Suprapubic skin (tissue), 4 donors: Measurements from ENCODE around the gene CDKN2B-AS1. TPM values are rescaled to one million over a fixed set of nuclear protein-coding genes. Genes with fewer than 3 reads are reported as not detected.

Experiments used
- DNase-seq, 2 donors: peaks; one replicate each; pipeline ENCODE4 v3.0.0-alpha.2; 2019; ENCODE audit warnings: low spot score in 2 of 2
- H3K27ac ChIP-seq: fragments of 200-600 bp; sonication (generic); one replicate; pipeline ENCODE4 v1.5.1; 2019
- H3K27me3 ChIP-seq: fragments of 200-600 bp; sonication (generic); one replicate; pipeline ENCODE4 v1.5.1; 2019
- H3K36me3 ChIP-seq: fragments of 200-600 bp; sonication (generic); one replicate; pipeline ENCODE4 v1.5.1; 2019
- H3K4me1 ChIP-seq: fragments of 200-600 bp; sonication (generic); one replicate; pipeline ENCODE4 v1.5.1; 2019
- H3K4me3 ChIP-seq: fragments of 200-600 bp; sonication (generic); one replicate; pipeline ENCODE4 v1.5.1; 2019; ENCODE audit warnings: mild to moderate bottlenecking
- H3K9me3 ChIP-seq: fragments of 200-600 bp; sonication (generic); one replicate; pipeline ENCODE4 v1.5.1; 2019
- EP300 ChIP-seq: sonication (generic); formaldehyde crosslinking; IDR thresholded peaks from one replicate; pipeline ENCODE4 v1.6.1; 2017; ENCODE audit warnings: antibody characterized with exemption
- POLR2A ChIP-seq, 2 donors: fragments of 450-650 bp; IDR thresholded peaks; one replicate each; pipeline ENCODE4 v1.6.1; 2017; ENCODE audit warnings: antibody characterized with exemption in 2 of 2, mild to moderate bottlenecking in 2 of 2, moderate library complexity in 2 of 2
- POLR2AphosphoS5 ChIP-seq, 3 donors: sonication (generic); formaldehyde crosslinking; IDR thresholded peaks; one replicate each; pipeline ENCODE4 v1.6.1; 2017; ENCODE audit warnings: antibody characterized with exemption in 3 of 3
- WGBS: methylation state at CpG from one replicate; pipeline ENCODE4 v1.1.5; 2018; 5-methylcytosine and 5-hydroxymethylcytosine counted together
- total RNA-seq, 4 donors: library from RNA; depleted of rRNA; stranded (reverse); fragments of >200 nt; gene quantifications; one replicate each; pipeline ENCODE4 v1.1.0, GENCODE V29; 2016
- TF ChIP-seq, protein P1 (sequence below), 2 donors: fragments of 200-600 bp in 1 of 2; fragments of 450-650 bp in 1 of 2; sonication (generic) in 1 of 2; IDR thresholded peaks; one replicate each; pipeline ENCODE4 v1.5.1; 2016 to 2019; ENCODE audit warnings: antibody characterized with exemption in 2 of 2, mild to moderate bottlenecking in 1 of 2, moderate library complexity in 1 of 2

Gene CDKN2B-AS1
- total RNA-seq, 4 donors from 2014 or later: 0.59 TPM; not detected in 3

DNA sequence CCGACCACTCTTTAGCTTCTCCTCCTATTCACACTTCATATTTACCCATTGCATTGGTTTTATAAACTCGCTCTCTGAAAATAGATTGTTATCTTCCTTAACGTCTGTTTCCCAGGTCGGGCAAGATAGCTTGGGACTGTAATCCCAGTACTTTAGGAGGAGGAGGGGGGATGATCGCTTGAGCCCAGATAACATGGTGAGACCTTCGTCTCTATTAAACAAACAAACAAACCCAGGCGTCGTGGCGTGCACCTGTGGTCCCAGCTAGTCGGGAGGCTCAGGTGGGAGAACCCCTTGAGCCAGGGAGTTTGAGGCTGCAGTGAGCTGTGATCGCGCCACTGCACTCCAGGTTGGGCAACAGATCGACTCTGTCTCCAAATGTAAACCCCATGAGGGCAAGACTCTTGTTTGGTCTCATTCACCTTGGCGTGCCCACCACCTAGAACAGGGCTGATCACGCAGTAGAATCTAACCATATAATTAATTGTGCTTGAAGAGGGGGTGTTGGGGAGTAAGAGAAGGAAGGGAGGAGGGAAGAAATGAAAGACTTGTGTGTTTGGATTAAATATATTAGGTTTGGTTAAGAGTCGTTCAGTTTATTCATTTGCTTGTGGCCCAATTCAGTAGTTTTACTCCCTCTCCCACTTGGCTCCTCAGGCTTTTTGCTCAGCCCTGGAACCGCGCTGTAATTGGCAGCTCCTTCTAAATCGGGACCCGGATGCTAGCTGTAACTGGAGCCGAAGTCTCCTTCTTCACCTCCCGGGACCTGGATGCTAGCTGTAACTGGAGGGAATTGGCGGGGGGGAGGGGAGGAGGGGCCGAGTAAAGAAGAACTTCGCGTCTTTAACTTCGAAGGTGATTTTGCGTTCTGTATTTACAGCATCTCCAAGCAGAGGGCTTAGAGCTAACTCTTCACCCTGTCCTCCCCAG is 25.3 kb upstream of the CDKN2B-AS1 start:
- Histone ChIP-seq H3K9me3 (no peaks in the 10 kb centered on the region), H3K36me3 (no peaks in the 10 kb centered on the region), H3K4me3 (no peak overlapping the region), H3K27me3 (peaks cover 99% of the 10 kb centered on the region), H3K27ac (no peak overlapping the region), H3K4me1 (peaks cover 41% of the 10 kb centered on the region)
- WGBS: 11% methylated on average over 28 of the region's 28 CpGs
- TF ChIP-seq, protein P1, sequence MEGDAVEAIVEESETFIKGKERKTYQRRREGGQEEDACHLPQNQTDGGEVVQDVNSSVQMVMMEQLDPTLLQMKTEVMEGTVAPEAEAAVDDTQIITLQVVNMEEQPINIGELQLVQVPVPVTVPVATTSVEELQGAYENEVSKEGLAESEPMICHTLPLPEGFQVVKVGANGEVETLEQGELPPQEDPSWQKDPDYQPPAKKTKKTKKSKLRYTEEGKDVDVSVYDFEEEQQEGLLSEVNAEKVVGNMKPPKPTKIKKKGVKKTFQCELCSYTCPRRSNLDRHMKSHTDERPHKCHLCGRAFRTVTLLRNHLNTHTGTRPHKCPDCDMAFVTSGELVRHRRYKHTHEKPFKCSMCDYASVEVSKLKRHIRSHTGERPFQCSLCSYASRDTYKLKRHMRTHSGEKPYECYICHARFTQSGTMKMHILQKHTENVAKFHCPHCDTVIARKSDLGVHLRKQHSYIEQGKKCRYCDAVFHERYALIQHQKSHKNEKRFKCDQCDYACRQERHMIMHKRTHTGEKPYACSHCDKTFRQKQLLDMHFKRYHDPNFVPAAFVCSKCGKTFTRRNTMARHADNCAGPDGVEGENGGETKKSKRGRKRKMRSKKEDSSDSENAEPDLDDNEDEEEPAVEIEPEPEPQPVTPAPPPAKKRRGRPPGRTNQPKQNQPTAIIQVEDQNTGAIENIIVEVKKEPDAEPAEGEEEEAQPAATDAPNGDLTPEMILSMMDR (IDR thresholded peaks at IDR 0.05): no peak
- TF ChIP-seq POLR2A (IDR thresholded peaks at IDR 0.05) (no peak), EP300 (no peak), POLR2AphosphoS5 (IDR thresholded peaks at IDR 0.05) (no peak)
- no peak for DNase-seq

GRCh38 chr9:21969951-21970799 is 24.4 kb upstream of the CDKN2B-AS1 start:
- Histone ChIP-seq H3K27me3 (peaks cover 100% of the 10 kb centered on the region), H3K36me3 (no peaks in the 10 kb centered on the region), H3K9me3 (no peaks in the 10 kb centered on the region), H3K4me3 (no peak overlapping the region), H3K4me1 (peaks cover 46% of the 10 kb centered on the region), H3K27ac (no peak overlapping the region)
- TF ChIP-seq, protein P1 (IDR thresholded peaks at IDR 0.05): no peak
- TF ChIP-seq POLR2A (IDR thresholded peaks at IDR 0.05) (no peak), POLR2AphosphoS5 (IDR thresholded peaks at IDR 0.05) (no peak), EP300 (no peak)
- WGBS: 19% methylated on average over 23 of the region's 24 CpGs
- no peak for DNase-seq

DNA sequence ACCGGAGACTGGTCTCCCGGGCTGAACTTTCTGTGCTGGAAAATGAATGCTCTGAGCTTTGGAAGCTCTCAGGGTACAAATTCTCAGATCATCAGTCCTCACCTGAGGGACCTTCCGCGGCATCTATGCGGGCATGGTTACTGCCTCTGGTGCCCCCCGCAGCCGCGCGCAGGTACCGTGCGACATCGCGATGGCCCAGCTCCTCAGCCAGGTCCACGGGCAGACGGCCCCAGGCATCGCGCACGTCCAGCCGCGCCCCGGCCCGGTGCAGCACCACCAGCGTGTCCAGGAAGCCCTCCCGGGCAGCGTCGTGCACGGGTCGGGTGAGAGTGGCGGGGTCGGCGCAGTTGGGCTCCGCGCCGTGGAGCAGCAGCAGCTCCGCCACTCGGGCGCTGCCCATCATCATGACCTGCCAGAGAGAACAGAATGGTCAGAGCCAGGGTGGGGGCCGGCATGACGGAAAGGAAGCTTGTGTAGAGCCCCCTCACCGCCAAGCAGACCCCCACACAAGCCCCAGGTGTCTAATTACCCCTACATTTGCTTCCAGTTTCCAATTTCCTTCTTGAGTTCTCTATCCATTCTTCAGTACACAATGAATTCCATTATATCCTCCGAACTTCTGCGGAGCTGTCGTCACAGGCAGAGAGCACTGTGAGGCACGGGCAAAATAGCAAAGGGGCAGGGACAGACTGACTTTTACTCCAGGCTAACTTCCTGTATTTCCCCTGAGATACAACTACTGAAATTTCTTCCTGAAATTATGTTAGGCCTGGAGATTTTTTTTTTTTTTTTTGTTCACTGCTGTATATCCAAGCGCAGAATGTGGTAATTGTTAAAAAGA is 23.6 kb upstream of the CDKN2B-AS1 start:
- Histone ChIP-seq H3K27ac (no peak overlapping the region), H3K4me1 (peaks cover 44% of the 10 kb centered on the region), H3K36me3 (no peaks in the 10 kb centered on the region), H3K4me3 (no peak overlapping the region), H3K9me3 (no peaks in the 10 kb centered on the region), H3K27me3 (peaks cover 100% of the 10 kb centered on the region)
- no peak for DNase-seq
- TF ChIP-seq POLR2A (IDR thresholded peaks at IDR 0.05) (no peak), POLR2AphosphoS5 (IDR thresholded peaks at IDR 0.05) (no peak), EP300 (no peak)
- TF ChIP-seq, protein P1 (IDR thresholded peaks at IDR 0.05): no peak
- 9% methylated on average over 9 of the region's 45 CpGs for WGBS

DNA sequence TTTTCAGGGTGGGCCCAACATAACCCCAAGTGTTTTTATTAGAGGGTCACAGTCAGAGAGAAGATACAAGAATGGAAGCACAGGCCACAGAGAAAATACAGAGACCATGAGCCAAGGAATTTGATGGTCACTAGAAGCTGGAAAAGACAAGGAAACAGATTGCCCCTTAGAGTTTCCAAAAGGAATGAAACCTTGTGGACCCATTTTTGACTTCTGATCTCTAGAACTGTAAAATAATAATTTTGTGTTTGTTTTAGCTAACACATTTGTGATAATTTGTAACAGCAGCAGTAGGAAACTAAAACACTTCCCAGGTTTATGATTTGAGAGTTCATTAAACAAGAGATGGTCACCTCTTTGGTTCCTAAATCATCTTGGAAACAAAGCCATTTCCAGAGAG is 22.2 kb upstream of the CDKN2B-AS1 start:
- Histone ChIP-seq H3K27me3 (peaks cover 100% of the 10 kb centered on the region), H3K36me3 (no peaks in the 10 kb centered on the region), H3K4me3 (no peak overlapping the region), H3K9me3 (no peaks in the 10 kb centered on the region), H3K27ac (no peak overlapping the region), H3K4me1 (peaks cover 42% of the 10 kb centered on the region)
- DNase-seq: no peak
- TF ChIP-seq, protein P1 (IDR thresholded peaks at IDR 0.05): no peak
- no peak for TF ChIP-seq POLR2A (IDR thresholded peaks at IDR 0.05)
- no peak for TF ChIP-seq EP300
- no peak for TF ChIP-seq POLR2AphosphoS5 (IDR thresholded peaks at IDR 0.05)
